ENCODE data around the gene USP53.
"Not testable (repeated sequence)": the region's sequence is repeated elsewhere in the genome, so short reads cannot be mapped to it uniquely, and the experiment has no call there.

The USP53 gene

DNA sequence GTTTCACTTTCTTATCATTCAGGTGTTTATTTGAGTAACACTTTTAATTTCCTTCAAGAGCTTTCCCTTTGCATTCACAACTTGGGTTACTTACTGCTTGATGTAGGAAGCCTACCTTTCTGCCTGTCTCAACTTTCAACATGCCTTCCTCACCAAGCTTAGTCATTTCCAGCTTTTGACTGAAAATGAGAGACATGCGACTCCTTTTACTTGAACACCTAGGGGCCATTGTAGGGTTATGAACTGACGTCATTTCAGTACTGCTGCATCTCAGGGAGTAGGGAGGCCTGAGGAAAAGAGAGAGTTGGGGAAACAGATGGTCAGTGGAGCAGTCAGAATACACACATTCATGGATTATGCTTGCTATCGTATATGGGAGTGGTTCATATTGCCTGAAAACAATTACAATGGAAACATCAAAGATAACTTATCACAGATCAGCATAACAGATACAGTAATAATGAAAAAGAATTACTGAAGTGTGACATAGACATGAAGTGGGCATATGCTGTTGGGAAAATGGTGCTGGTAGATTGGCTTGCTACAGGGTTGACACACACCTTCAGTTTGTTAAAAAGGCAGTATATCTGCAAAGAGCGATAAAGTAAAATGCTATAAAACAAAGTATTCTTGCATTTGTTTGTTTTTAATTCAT, 25.7 kb downstream of the USP53 start:
- Mint-ChIP-seq H3K4me3 (no peak overlapping the region), H3K4me1 (ENCODE audit: low read depth) (peaks cover 43% of the 10 kb centered on the region), H3K27ac (peak overlapping the region; percentile 87), H3K9me3 (ENCODE audit: low read depth) (no peaks in the 10 kb centered on the region), H3K27me3 (no peaks in the 10 kb centered on the region), H3K36me3 (peaks cover 14% of the 10 kb centered on the region)

DNA sequence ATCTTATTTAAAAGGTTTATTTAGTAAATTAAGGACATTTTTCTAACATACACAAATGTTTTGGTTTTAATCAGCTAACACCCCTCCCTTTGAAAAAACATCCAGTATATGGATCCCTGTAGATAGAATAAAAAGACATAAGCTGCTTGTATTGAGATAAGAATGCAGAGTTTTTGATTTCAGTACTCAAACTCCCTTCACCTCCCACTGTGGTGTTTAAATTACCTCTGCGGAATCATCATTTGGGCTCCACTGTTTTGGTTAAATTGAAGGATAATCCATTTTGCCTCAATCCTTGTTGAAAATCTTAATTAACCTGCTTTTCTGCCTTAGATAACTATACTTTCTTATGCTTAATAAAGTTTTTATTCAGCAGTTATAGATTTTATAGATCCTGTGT, 27.6 kb downstream of the USP53 start:
- H3K27ac Mint-ChIP-seq = no peak overlapping the region
- no peaks in the 10 kb centered on the region for H3K9me3 Mint-ChIP-seq (ENCODE audit: low read depth)
- no peaks in the 10 kb centered on the region for H3K27me3 Mint-ChIP-seq
- peaks cover 14% of the 10 kb centered on the region for H3K36me3 Mint-ChIP-seq
- no peak overlapping the region for H3K4me3 Mint-ChIP-seq
- peaks cover 28% of the 10 kb centered on the region for H3K4me1 Mint-ChIP-seq (ENCODE audit: low read depth)

DNA sequence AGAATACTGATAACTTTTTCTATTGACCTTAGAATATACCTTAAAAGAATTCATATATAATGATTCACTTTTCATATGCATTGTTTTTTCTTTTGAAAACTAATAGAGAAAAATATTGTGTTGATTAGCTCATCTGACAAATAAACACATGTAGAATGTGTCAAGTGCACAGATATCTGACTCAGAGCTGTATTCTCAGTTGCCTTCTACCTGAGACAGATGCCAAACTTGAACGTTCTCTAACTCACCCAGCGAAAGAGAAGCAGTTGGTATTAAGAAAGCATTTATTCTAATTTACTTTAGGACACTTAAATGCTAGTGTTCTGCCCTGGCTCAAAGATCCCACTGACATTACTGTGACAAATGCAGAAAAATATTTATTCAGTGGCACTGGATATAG, 28.1 kb downstream of the USP53 start:
- H3K27ac Mint-ChIP-seq = no peak overlapping the region
- H3K27me3 Mint-ChIP-seq = no peaks in the 10 kb centered on the region
- H3K4me1 Mint-ChIP-seq (ENCODE audit: low read depth) = peaks cover 26% of the 10 kb centered on the region
- peaks cover 12% of the 10 kb centered on the region for H3K36me3 Mint-ChIP-seq
- H3K4me3 Mint-ChIP-seq = no peak overlapping the region
- no peaks in the 10 kb centered on the region for H3K9me3 Mint-ChIP-seq (ENCODE audit: low read depth)

GRCh38 chr4:119242417-119242816, 29.9 kb downstream of the USP53 start:
- H3K36me3 Mint-ChIP-seq = peaks cover 12% of the 10 kb centered on the region
- no peaks in the 10 kb centered on the region for H3K9me3 Mint-ChIP-seq (ENCODE audit: low read depth)
- H3K4me1 Mint-ChIP-seq (ENCODE audit: low read depth) = peaks cover 14% of the 10 kb centered on the region
- no peaks in the 10 kb centered on the region for H3K27me3 Mint-ChIP-seq
- H3K4me3 Mint-ChIP-seq = no peak overlapping the region
- no peak overlapping the region for H3K27ac Mint-ChIP-seq

GRCh38 chr4:119243868-119244267, 31.4 kb downstream of the USP53 start:
- Mint-ChIP-seq H3K4me3 (no peak overlapping the region), H3K4me1 (ENCODE audit: low read depth) (peaks cover 3% of the 10 kb centered on the region), H3K9me3 (ENCODE audit: low read depth) (no peaks in the 10 kb centered on the region), H3K27ac (no peak overlapping the region), H3K36me3 (peaks cover 11% of the 10 kb centered on the region), H3K27me3 (no peaks in the 10 kb centered on the region)

- Mint-ChIP-seq H3K27ac (no peak overlapping the region), H3K9me3 (ENCODE audit: low read depth) (no peaks in the 10 kb centered on the region), H3K4me3 (no peak overlapping the region), H3K4me1 (ENCODE audit: low read depth) (peaks cover 3% of the 10 kb centered on the region), H3K27me3 (no peaks in the 10 kb centered on the region), H3K36me3 (peaks cover 13% of the 10 kb centered on the region)
Observed at GRCh38 chr4:119244344-119244743, 31.8 kb downstream of the USP53 start.

DNA sequence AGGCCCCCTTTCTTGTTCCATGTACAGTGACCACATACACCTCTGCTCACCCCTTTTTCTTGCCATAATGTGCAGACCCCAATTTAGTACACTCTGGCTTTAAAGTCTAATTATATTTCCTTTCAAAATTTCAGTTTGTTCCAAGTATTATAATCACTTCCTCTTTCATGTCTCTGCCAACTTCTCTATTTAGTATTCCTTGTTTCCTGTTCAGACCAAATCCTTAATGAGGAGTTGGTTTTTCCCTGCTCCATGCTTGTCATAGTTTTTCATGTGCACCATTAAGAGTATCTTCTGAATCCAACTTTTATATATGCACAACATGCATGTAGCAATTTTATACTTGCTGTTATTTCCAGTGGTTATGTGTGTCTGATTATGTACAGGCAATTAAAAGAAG, 32.3 kb downstream of the USP53 start:
- Mint-ChIP-seq H3K27me3 (no peaks in the 10 kb centered on the region), H3K9me3 (ENCODE audit: low read depth) (no peaks in the 10 kb centered on the region), H3K4me1 (ENCODE audit: low read depth) (peaks cover 3% of the 10 kb centered on the region), H3K27ac (no peak overlapping the region), H3K36me3 (peaks cover 14% of the 10 kb centered on the region), H3K4me3 (no peak overlapping the region)

DNA sequence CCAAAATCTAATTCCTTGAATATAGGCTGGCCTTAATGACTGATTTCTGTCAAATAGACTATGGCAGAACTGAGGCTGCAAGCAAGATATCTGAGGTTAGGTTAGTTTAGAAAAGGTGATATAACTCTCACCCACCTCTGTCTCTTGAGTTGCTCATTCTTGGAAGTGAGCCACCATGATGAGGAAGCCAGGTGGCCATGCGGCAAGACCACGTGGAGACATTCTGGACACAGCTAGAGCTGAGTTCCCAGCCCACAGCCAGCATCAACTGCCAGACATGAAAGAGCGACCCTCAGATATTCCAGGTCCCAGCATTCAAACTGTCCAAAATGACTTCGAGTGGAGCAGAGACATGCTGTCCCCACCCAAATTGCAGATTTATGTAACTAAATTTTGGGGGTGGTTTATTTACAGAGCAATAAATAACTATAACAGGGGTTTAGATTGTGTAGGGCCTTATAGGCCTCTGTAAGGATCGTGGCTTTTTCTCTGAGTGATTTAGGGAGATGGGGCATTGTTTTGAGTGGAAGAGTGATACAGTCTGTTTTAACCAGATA, 33.7 kb downstream of the USP53 start:
- Mint-ChIP-seq H3K4me3 (no peak overlapping the region), H3K36me3 (peaks cover 18% of the 10 kb centered on the region), H3K9me3 (ENCODE audit: low read depth) (no peaks in the 10 kb centered on the region), H3K4me1 (ENCODE audit: low read depth) (peaks cover 3% of the 10 kb centered on the region), H3K27ac (no peak overlapping the region), H3K27me3 (no peaks in the 10 kb centered on the region)

DNA sequence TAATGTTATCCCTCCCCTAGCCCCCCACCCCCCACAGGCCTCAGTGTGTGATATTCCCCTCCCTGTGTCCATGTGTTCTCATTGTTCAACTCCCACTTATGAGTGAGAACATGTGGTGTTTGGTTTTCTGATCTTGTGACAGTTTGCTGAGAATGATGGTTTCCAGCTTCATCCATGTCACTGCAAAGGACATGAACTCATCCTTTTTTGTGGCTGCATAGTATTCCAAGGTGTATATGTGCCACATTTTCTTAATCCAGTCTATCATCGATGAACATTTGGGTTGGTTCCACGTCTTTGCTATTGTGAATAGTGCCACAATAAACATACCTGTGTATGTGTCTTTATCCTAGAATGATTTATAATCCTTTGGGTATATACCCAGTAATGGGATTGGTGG, 38.5 kb downstream of the USP53 start:
- not testable (repeated sequence) for H3K27ac Mint-ChIP-seq; H3K4me1 Mint-ChIP-seq (ENCODE audit: low read depth); H3K9me3 Mint-ChIP-seq (ENCODE audit: low read depth); H3K27me3 Mint-ChIP-seq; H3K4me3 Mint-ChIP-seq
- peaks cover 49% of the 10 kb centered on the region for H3K36me3 Mint-ChIP-seq

- H3K4me3 Mint-ChIP-seq; H3K4me1 Mint-ChIP-seq (ENCODE audit: low read depth); H3K27me3 Mint-ChIP-seq; H3K27ac Mint-ChIP-seq; H3K9me3 Mint-ChIP-seq (ENCODE audit: low read depth): not testable (repeated sequence)
- H3K36me3 Mint-ChIP-seq = peaks cover 48% of the 10 kb centered on the region
Observed at GRCh38 chr4:119255223-119255622, 42.7 kb downstream of the USP53 start.

DNA sequence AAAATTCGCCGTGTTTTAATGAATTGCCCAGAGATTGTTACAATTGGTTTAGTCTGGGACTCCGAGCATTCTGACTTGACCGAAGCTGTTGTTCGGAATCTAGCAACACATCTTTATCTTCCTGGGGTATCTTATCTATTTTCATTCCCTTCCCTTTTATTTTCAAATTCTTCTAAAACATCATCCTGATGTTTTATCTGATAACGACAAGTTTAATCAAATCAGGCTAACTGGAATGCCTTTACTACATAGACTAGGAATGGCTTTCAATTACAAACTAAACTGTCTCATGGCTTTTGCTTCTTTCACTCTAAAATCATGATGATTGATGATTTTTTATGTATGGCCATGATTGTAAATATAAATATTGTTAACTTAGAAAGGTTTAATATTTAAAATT, 48.0 kb downstream of the USP53 start:
- H3K4me1 Mint-ChIP-seq (ENCODE audit: low read depth) = peaks cover 2% of the 10 kb centered on the region
- peaks cover 25% of the 10 kb centered on the region for H3K36me3 Mint-ChIP-seq
- no peak overlapping the region for H3K4me3 Mint-ChIP-seq
- no peaks in the 10 kb centered on the region for H3K27me3 Mint-ChIP-seq
- no peak overlapping the region for H3K27ac Mint-ChIP-seq
- H3K9me3 Mint-ChIP-seq (ENCODE audit: low read depth) = no peaks in the 10 kb centered on the region

- peaks cover 6% of the 10 kb centered on the region for H3K4me1 Mint-ChIP-seq (ENCODE audit: low read depth)
- H3K4me3 Mint-ChIP-seq = no peak overlapping the region
- H3K27me3 Mint-ChIP-seq = no peaks in the 10 kb centered on the region
- no peak overlapping the region for H3K27ac Mint-ChIP-seq
- no peaks in the 10 kb centered on the region for H3K9me3 Mint-ChIP-seq (ENCODE audit: low read depth)
- peaks cover 32% of the 10 kb centered on the region for H3K36me3 Mint-ChIP-seq
Observed at GRCh38 chr4:119261986-119262385, 49.5 kb downstream of the USP53 start.

DNA sequence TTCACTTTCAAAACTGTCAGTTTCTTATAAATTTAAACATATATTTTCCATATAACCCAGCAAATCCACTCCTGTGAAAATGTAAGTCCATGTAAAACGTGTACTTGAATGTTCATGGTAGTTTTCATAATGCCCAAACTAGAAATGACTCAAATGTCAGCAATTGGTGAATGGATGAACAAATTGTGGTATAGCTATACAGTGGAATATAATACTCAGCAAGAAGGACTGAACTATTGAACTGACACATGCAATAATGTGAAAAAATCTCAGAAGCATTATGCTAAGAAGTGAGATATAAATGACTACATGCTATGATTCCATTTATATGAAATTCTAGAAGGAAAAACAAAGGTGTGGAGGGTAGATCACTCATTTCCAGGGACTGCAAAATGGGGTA, 52.2 kb downstream of the USP53 start:
- Mint-ChIP-seq H3K4me1 (ENCODE audit: low read depth) (peaks cover 6% of the 10 kb centered on the region), H3K9me3 (ENCODE audit: low read depth) (no peaks in the 10 kb centered on the region), H3K27me3 (no peaks in the 10 kb centered on the region), H3K27ac (peak overlapping the region; percentile 4), H3K4me3 (no peak overlapping the region), H3K36me3 (peaks cover 30% of the 10 kb centered on the region)

- Mint-ChIP-seq H3K36me3 (peaks cover 27% of the 10 kb centered on the region), H3K27ac (peak overlapping the region; percentile 67), H3K4me3 (no peak overlapping the region), H3K27me3 (no peaks in the 10 kb centered on the region), H3K4me1 (ENCODE audit: low read depth) (peaks cover 6% of the 10 kb centered on the region), H3K9me3 (ENCODE audit: low read depth) (no peaks in the 10 kb centered on the region)
Observed at GRCh38 chr4:119266153-119266552, 53.6 kb downstream of the USP53 start.

- Mint-ChIP-seq H3K4me1 (ENCODE audit: low read depth) (peaks cover 6% of the 10 kb centered on the region), H3K27ac (no peak overlapping the region), H3K9me3 (ENCODE audit: low read depth) (no peaks in the 10 kb centered on the region), H3K27me3 (no peaks in the 10 kb centered on the region), H3K4me3 (no peak overlapping the region), H3K36me3 (peaks cover 29% of the 10 kb centered on the region)
Observed at GRCh38 chr4:119268466-119268865, 56.0 kb downstream of the USP53 start.

All from activated naive CD8-positive, alpha-beta T cell (primary cell).